Measurements from ENCODE around the gene MAML1. TPM values are rescaled to one million over a fixed set of nuclear protein-coding genes. Genes with fewer than 3 reads are reported as not detected.

The MAML1 gene
- total RNA-seq, 1 donor from 2014 or later: 54.8 TPM

DNA sequence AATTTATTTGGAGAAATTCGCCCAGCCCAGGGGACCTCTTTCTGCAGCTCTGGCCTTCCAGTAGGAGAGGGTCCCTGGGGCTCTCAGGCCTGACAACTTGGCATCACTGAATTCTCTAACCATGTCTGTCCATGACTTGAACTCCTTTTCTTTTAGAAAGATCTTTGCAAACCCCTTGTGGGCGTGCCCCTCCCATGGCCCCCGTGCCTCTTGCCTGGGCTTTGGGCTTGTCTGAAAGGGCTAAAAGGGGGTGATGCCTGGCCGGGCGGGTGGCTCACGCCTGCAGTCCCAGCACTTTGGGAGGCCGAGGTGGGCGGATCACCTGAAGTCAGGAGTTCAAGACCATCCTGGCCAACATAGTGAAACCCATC is 84.8 kb downstream of the MAML1 start:
- H3K9me3 Mint-ChIP-seq (ENCODE audit: low read depth): no peaks in the 10 kb centered on the region
- H3K36me3 Mint-ChIP-seq (ENCODE audit: insufficient read depth): peaks cover 9% of the 10 kb centered on the region
- TF ChIP-seq, protein P1, sequence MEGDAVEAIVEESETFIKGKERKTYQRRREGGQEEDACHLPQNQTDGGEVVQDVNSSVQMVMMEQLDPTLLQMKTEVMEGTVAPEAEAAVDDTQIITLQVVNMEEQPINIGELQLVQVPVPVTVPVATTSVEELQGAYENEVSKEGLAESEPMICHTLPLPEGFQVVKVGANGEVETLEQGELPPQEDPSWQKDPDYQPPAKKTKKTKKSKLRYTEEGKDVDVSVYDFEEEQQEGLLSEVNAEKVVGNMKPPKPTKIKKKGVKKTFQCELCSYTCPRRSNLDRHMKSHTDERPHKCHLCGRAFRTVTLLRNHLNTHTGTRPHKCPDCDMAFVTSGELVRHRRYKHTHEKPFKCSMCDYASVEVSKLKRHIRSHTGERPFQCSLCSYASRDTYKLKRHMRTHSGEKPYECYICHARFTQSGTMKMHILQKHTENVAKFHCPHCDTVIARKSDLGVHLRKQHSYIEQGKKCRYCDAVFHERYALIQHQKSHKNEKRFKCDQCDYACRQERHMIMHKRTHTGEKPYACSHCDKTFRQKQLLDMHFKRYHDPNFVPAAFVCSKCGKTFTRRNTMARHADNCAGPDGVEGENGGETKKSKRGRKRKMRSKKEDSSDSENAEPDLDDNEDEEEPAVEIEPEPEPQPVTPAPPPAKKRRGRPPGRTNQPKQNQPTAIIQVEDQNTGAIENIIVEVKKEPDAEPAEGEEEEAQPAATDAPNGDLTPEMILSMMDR (IDR thresholded peaks at IDR 0.05; ENCODE audit: unreplicated experiment): no peak
- peaks cover 24% of the 10 kb centered on the region for H3K4me1 Mint-ChIP-seq (ENCODE audit: low read depth)
- H3K4me3 Mint-ChIP-seq (ENCODE audit: low read depth): peak overlapping the region; percentile 26
- peaks cover 2% of the 10 kb centered on the region for H3K27me3 Mint-ChIP-seq
- DNase-seq (ENCODE audit: low spot score, unreplicated experiment): no peak
- peak overlapping the region; percentile 96 for H3K27ac Mint-ChIP-seq

DNA sequence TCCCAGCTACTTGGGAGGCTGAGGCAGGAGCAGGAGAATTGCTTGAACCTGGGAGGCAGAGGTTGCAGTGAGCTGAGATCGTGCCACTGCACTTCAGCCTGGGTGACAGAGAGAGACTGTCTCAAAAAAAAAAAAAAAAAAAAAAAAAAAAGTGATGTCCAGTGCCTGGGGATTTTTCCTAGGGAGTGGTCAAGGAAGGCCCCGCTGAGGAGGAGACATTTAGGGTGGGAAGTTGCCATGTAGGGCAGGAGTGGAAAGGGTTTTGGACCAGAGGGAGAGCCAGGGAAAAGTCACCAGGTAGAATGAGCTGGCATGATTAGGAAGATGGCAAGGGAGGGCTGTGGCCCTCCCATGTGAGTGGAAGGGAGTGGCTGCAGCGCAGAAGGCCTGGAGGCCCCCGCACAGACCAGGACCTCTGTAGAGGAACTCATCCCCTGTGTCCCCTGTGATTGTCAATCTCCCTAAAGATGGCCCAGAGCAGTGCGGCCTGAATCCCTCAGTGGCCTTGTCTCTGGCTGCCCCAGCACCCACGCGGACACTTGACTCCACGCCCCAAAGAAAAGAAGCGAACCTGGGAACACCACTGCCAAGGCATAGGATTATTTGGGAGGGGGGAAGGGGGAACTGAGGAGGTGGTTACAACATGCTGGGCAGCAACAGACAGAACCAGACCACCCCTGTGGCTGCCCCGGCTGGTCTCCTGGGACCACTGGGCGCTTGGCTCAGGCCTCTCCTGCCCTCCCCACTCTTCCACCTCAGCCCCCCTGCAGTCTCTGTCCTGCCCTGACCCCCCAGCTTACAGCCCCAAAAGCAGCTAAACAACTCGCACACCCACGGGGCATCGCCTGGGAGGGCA is 85.5 kb downstream of the MAML1 start:
- H3K4me3 Mint-ChIP-seq (ENCODE audit: low read depth): peak overlapping the region; percentile 65
- DNase-seq (ENCODE audit: low spot score, unreplicated experiment): no peak
- H3K9me3 Mint-ChIP-seq (ENCODE audit: low read depth): no peaks in the 10 kb centered on the region
- H3K4me1 Mint-ChIP-seq (ENCODE audit: low read depth): peaks cover 30% of the 10 kb centered on the region
- TF ChIP-seq, protein P1 (IDR thresholded peaks at IDR 0.05; ENCODE audit: unreplicated experiment): no peak
- H3K27ac Mint-ChIP-seq: peak overlapping the region; percentile 96
- peaks cover 9% of the 10 kb centered on the region for H3K36me3 Mint-ChIP-seq (ENCODE audit: insufficient read depth)
- peaks cover 2% of the 10 kb centered on the region for H3K27me3 Mint-ChIP-seq

DNA sequence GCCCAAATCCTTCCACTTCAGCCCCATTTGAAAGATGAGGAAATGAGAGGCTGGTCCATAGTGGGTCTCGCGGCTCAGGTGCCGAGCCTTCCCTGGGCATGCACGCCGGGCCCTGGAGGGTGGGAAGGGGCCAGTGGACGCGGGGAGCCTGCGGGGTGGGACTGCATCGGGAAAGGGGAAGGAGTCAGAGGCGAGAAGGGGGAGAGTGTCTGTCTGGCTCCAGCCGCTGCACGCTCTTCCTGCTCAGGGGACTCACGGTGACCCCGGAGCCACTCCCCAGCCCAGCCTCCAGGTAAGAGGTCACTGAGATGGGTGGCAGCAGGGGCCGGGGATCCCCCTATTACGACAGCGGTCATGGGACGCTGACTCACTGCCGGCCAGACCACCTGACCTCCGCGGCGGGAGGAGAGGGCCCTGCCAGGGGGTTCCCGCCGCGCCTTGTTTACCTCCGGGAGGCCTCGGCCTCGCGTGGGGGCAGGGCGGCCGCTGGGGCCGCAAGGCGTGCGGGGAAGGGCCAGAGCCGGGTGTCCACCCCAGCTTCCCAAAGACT is 86.2 kb downstream of the MAML1 start:
- peak overlapping the region; percentile 65 for H3K4me3 Mint-ChIP-seq (ENCODE audit: low read depth)
- H3K27me3 Mint-ChIP-seq: peaks cover 2% of the 10 kb centered on the region
- peaks cover 9% of the 10 kb centered on the region for H3K36me3 Mint-ChIP-seq (ENCODE audit: insufficient read depth)
- peak; percentile 80 for DNase-seq (ENCODE audit: low spot score, unreplicated experiment)
- peaks cover 35% of the 10 kb centered on the region for H3K4me1 Mint-ChIP-seq (ENCODE audit: low read depth)
- H3K9me3 Mint-ChIP-seq (ENCODE audit: low read depth): no peaks in the 10 kb centered on the region
- H3K27ac Mint-ChIP-seq: peak overlapping the region; percentile 96
- TF ChIP-seq, protein P1 (IDR thresholded peaks at IDR 0.05; ENCODE audit: unreplicated experiment): no peak

DNA sequence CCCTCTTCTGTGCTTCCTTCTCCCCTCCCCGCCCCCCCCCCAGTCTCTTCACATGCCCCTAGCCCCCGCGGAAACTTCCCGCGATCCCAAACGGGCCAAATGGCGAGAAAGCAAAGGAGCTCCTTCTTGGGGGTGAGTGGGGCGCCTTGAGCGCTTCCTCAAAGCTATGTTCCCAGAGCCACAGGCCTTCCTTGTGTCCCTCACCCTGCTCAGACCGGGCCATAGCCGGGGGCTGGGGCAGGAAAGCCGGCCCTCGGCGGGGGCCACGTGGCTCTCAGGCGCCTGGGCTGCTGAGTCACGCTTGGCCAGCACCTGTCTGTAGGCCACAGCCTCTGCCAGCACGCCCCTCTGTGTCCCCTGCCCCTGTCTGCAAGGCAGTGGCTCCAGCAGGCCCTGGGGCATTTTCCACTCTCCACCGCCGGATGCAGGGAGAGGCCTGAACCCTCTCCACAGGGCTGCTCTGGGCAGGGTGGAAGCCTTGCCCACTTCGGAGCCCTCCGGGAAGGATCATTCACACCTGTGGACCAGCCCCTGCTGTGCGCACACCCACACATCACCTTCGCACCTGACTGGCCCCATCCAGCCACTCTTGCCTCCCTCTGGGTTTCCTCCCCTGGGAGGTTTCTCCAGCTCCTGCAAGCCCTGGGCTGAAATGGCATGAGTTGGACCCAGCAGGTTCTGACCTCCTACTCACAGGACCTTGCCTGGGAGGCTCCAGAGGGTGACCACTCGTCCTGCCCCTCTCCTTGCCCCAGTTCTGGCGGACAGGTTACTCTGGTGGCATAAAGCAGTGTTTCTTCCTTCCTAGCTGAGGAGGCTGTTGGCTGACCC is 86.9 kb downstream of the MAML1 start:
- DNase-seq (ENCODE audit: low spot score, unreplicated experiment): no peak
- Mint-ChIP-seq H3K36me3 (ENCODE audit: insufficient read depth) (peaks cover 12% of the 10 kb centered on the region), H3K4me3 (ENCODE audit: low read depth) (peak overlapping the region; percentile 71), H3K4me1 (ENCODE audit: low read depth) (peaks cover 39% of the 10 kb centered on the region), H3K27me3 (peaks cover 2% of the 10 kb centered on the region), H3K27ac (peak overlapping the region; percentile 97), H3K9me3 (ENCODE audit: low read depth) (no peaks in the 10 kb centered on the region)
- TF ChIP-seq, protein P1 (IDR thresholded peaks at IDR 0.05; ENCODE audit: unreplicated experiment): no peak

DNA sequence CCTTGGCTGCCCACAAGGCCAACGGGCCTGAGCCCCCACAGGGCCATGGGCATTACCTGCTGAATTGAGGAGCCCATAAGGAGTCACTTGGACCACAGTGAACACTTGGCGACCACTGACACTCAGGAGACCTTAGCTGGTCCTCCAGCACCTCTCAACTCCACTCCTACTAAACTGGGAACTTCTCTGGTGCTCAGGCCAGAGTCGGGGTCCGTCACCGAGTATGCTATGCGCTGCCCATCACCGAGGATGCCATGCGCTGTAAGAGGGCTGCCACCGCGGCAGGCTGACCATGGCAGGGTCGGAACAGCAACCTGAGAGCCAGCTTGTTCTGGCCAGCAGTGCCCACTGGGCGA is 87.5 kb downstream of the MAML1 start:
- Mint-ChIP-seq H3K9me3 (ENCODE audit: low read depth) (no peaks in the 10 kb centered on the region), H3K27me3 (peaks cover 2% of the 10 kb centered on the region), H3K4me1 (ENCODE audit: low read depth) (peaks cover 45% of the 10 kb centered on the region), H3K36me3 (ENCODE audit: insufficient read depth) (peaks cover 14% of the 10 kb centered on the region), H3K4me3 (ENCODE audit: low read depth) (peak overlapping the region; percentile 71), H3K27ac (peak overlapping the region; percentile 97)
- DNase-seq (ENCODE audit: low spot score, unreplicated experiment): no peak
- TF ChIP-seq, protein P1 (IDR thresholded peaks at IDR 0.05; ENCODE audit: unreplicated experiment): no peak
